ENCODE measurements around the gene JAML. TPM values are rescaled to one million over a fixed set of nuclear protein-coding genes. Genes with fewer than 3 reads are reported as not detected.

Gene JAML
- total and polyA plus RNA-seq, 2 of the 13 experiments (the other 11 are each of a cell fraction or from before 2014, with no cell fraction given) = 2.0 to 3.3 TPM

GRCh38 chr11:118212131-118212725 is 12.6 kb downstream of the JAML start (continued):
- TF ChIP-seq CEBPB (IDR thresholded peaks at IDR 0.05; ENCODE audit: borderline replicate concordance, low read depth, low read length) (peak; percentile 99), ETS1 (CRISPR knock-in tag; IDR thresholded peaks at IDR 0.05) (no peak), PATZ1 (CRISPR knock-in tag; IDR thresholded peaks at IDR 0.05) (peak; percentile 89), ESRRA (CRISPR knock-in tag; IDR thresholded peaks at IDR 0.05; ENCODE audit: low read depth) (peak; percentile 64; the same call in 1 of the 2 replicates), ZMYM2 (CRISPR knock-in tag; IDR thresholded peaks at IDR 0.05) (no peak), DMAP1 (CRISPR knock-in tag; IDR thresholded peaks at IDR 0.05) (peak; percentile 54; the same call in 1 of the 2 replicates), ZFP37 (CRISPR knock-in tag; IDR thresholded peaks at IDR 0.05; ENCODE audit: borderline replicate concordance) (no peak), RFX1 (IDR thresholded peaks at IDR 0.05) (peak; percentile 55; the same call in 1 of the 2 replicates), NAIF1 (CRISPR knock-in tag; IDR thresholded peaks at IDR 0.05; ENCODE audit: borderline replicate concordance) (no peak), MYC (CRISPR knock-in tag; IDR thresholded peaks at IDR 0.05; ENCODE audit: borderline replicate concordance) (peak; percentile 74), ZNF235 (CRISPR knock-in tag; IDR thresholded peaks at IDR 0.05; ENCODE audit: borderline replicate concordance) (no peak), SKI (IDR thresholded peaks at IDR 0.05; ENCODE audit: partially characterized antibody) (peak; percentile 61), THAP7 (CRISPR knock-in tag; IDR thresholded peaks at IDR 0.05) (0 out of 2 replicates have a peak, but pooled peaks have one; percentile 55)
- TF ChIP-seq, protein P1, sequence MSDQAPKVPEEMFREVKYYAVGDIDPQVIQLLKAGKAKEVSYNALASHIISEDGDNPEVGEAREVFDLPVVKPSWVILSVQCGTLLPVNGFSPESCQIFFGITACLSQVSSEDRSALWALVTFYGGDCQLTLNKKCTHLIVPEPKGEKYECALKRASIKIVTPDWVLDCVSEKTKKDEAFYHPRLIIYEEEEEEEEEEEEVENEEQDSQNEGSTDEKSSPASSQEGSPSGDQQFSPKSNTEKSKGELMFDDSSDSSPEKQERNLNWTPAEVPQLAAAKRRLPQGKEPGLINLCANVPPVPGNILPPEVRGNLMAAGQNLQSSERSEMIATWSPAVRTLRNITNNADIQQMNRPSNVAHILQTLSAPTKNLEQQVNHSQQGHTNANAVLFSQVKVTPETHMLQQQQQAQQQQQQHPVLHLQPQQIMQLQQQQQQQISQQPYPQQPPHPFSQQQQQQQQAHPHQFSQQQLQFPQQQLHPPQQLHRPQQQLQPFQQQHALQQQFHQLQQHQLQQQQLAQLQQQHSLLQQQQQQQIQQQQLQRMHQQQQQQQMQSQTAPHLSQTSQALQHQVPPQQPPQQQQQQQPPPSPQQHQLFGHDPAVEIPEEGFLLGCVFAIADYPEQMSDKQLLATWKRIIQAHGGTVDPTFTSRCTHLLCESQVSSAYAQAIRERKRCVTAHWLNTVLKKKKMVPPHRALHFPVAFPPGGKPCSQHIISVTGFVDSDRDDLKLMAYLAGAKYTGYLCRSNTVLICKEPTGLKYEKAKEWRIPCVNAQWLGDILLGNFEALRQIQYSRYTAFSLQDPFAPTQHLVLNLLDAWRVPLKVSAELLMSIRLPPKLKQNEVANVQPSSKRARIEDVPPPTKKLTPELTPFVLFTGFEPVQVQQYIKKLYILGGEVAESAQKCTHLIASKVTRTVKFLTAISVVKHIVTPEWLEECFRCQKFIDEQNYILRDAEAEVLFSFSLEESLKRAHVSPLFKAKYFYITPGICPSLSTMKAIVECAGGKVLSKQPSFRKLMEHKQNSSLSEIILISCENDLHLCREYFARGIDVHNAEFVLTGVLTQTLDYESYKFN (CRISPR knock-in tag; conservative IDR thresholded peaks at IDR 0.05) = peak; percentile 95
- TF ChIP-seq, protein P2, sequence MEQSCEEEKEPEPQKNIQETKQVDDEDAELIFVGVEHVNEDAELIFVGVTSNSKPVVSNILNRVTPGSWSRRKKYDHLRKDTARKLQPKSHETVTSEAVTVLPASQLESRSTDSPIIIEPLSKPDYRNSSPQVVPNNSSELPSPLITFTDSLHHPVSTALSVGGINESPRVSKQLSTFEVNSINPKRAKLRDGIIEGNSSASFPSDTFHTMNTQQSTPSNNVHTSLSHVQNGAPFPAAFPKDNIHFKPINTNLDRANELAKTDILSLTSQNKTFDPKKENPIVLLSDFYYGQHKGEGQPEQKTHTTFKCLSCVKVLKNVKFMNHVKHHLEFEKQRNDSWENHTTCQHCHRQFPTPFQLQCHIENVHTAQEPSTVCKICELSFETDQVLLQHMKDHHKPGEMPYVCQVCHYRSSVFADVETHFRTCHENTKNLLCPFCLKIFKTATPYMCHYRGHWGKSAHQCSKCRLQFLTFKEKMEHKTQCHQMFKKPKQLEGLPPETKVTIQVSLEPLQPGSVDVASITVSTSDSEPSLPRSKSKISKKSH (CRISPR knock-in tag; IDR thresholded peaks at IDR 0.05; ENCODE audit: borderline replicate concordance) = no peak
- TF ChIP-seq, protein P3, sequence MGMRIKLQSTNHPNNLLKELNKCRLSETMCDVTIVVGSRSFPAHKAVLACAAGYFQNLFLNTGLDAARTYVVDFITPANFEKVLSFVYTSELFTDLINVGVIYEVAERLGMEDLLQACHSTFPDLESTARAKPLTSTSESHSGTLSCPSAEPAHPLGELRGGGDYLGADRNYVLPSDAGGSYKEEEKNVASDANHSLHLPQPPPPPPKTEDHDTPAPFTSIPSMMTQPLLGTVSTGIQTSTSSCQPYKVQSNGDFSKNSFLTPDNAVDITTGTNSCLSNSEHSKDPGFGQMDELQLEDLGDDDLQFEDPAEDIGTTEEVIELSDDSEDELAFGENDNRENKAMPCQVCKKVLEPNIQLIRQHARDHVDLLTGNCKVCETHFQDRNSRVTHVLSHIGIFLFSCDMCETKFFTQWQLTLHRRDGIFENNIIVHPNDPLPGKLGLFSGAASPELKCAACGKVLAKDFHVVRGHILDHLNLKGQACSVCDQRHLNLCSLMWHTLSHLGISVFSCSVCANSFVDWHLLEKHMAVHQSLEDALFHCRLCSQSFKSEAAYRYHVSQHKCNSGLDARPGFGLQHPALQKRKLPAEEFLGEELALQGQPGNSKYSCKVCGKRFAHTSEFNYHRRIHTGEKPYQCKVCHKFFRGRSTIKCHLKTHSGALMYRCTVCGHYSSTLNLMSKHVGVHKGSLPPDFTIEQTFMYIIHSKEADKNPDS (CRISPR knock-in tag; IDR thresholded peaks at IDR 0.05) = peak; percentile 96; the same call in 1 of the 2 replicates
